WTC11 (cell line): ENCODE measurements around the gene PLEK. TPM values are rescaled to one million over a fixed set of nuclear protein-coding genes. Genes with fewer than 3 reads are reported as not detected.

Experiments used
- ATAC-seq: fragments of 200-7000 bp; cut with Tn5 transposase; 2 replicates; pipeline ENCODE4 v1.10.0; 2021; ENCODE audit warnings: mild to moderate bottlenecking, moderate library complexity
- CTCF ChIA-PET: fragments of 300-600 bp; sonication (Branson Sonifier 250); formaldehyde crosslinking; loops from one replicate; lab custom pipeline; 2021; ENCODE audit warnings: antibody characterized with exemption; lab: Charles Lee
- POLR2A ChIA-PET: fragments of 350-600 bp; sonication (Branson Sonifier 250); formaldehyde crosslinking; loops from one replicate; lab custom pipeline; 2021; ENCODE audit warnings: antibody characterized with exemption; lab: Charles Lee
- DNase-seq: peaks from one replicate; pipeline ENCODE4 v3.0.0; 2021; ENCODE audit warnings: low spot score
- H3K27ac Mint-ChIP-seq: 2 replicates; pipeline ENCODE4 v1.8.0; 2021; ENCODE audit warnings: mixed read lengths
- H3K27me3 Mint-ChIP-seq: 2 replicates; pipeline ENCODE4 v1.8.0; 2021; ENCODE audit warnings: low read depth, mild to moderate bottlenecking, moderate library complexity, mixed read lengths
- H3K36me3 Mint-ChIP-seq: 2 replicates; pipeline ENCODE4 v1.8.0; 2021; ENCODE audit warnings: mixed read lengths
- H3K4me1 Mint-ChIP-seq: 2 replicates; pipeline ENCODE4 v1.8.0; 2022; ENCODE audit warnings: mixed read lengths
- H3K4me3 Mint-ChIP-seq: 2 replicates; pipeline ENCODE4 v1.8.0; 2021; ENCODE audit warnings: mild to moderate bottlenecking, moderate library complexity, mixed read lengths
- H3K9me3 Mint-ChIP-seq: 2 replicates; pipeline ENCODE4 v1.8.0; 2021; ENCODE audit warnings: mixed read lengths
- ELF4 ChIP-seq: sonication (generic); formaldehyde crosslinking; IDR thresholded peaks from 2 replicates; pipeline ENCODE4 v1.8.1; 2022; ENCODE audit warnings: low read depth, mild to moderate bottlenecking, moderate library complexity, missing genetic modification reagents
- FOXP1 ChIP-seq: sonication (generic); formaldehyde crosslinking; IDR thresholded peaks from 2 replicates; pipeline ENCODE4 v1.8.0; 2022; ENCODE audit warnings: missing genetic modification reagents, mild to moderate bottlenecking, moderate library complexity, borderline replicate concordance
- GABPB1 ChIP-seq: sonication (generic); formaldehyde crosslinking; IDR thresholded peaks from 2 replicates; pipeline ENCODE4 v1.8.1; 2023; ENCODE audit warnings: mild to moderate bottlenecking, missing genetic modification reagents
- IRF2 ChIP-seq: sonication (generic); formaldehyde crosslinking; IDR thresholded peaks from 2 replicates; pipeline ENCODE4 v1.8.0; 2022; ENCODE audit warnings: low read depth, missing genetic modification reagents, borderline replicate concordance
- ZNF423 ChIP-seq: fragments of 250-450 bp; sonication (Bioruptor Pico); IDR thresholded peaks from 2 replicates; pipeline ENCODE4 v2.1.2; 2022; ENCODE audit warnings: mild to moderate bottlenecking, moderate library complexity
- total RNA-seq: library from RNA; stranded (reverse); gene quantifications from 3 replicates; pipeline ENCODE4 v1.2.3, GENCODE V29; 2021
- TF ChIP-seq, protein P1 (sequence below): sonication (generic); formaldehyde crosslinking; IDR thresholded peaks from 2 replicates; pipeline ENCODE4 v1.8.0; 2022; ENCODE audit warnings: mild to moderate bottlenecking, missing genetic modification reagents
- TF ChIP-seq, protein P2 (sequence below): sonication (generic); formaldehyde crosslinking; conservative IDR thresholded peaks from 2 replicates; pipeline ENCODE4 v1.8.1; 2023; ENCODE audit warnings: mild to moderate bottlenecking, low read depth, missing genetic modification reagents, moderate library complexity
- TF ChIP-seq, protein P3 (sequence below): fragments of 250-450 bp; sonication (Bioruptor Pico); IDR thresholded peaks from 2 replicates; pipeline ENCODE4 v2.1.2; 2022; ENCODE audit warnings: mild to moderate bottlenecking, moderate library complexity
- TF ChIP-seq, protein P4 (sequence below): sonication (generic); formaldehyde crosslinking; IDR thresholded peaks from 2 replicates; pipeline ENCODE4 v1.8.0; 2022; ENCODE audit warnings: mild to moderate bottlenecking, missing genetic modification reagents

The PLEK gene
- total RNA-seq, 1 experiment from 2014 or later: 0.26 TPM

DNA sequence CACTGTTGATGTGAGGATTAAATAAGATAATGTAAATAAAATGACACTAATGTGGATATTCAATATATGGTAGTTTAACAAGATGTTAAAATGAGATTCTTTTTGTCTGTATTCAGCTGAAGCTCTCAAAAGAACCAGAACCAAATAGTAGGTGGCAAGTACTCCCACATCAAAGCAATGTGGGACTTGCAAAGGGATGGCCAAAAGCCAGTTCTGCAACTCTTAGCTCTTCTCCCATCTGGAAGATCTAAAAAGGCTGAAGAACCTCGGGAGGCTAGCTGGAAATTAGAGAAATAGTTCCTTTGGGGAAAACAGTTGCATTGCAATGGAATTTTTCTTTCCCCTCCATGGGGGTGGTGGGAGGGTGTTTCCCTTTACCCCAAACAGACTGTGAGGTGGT lies 53.3 kb downstream of the PLEK start (continued):
- TF ChIP-seq, protein P1, sequence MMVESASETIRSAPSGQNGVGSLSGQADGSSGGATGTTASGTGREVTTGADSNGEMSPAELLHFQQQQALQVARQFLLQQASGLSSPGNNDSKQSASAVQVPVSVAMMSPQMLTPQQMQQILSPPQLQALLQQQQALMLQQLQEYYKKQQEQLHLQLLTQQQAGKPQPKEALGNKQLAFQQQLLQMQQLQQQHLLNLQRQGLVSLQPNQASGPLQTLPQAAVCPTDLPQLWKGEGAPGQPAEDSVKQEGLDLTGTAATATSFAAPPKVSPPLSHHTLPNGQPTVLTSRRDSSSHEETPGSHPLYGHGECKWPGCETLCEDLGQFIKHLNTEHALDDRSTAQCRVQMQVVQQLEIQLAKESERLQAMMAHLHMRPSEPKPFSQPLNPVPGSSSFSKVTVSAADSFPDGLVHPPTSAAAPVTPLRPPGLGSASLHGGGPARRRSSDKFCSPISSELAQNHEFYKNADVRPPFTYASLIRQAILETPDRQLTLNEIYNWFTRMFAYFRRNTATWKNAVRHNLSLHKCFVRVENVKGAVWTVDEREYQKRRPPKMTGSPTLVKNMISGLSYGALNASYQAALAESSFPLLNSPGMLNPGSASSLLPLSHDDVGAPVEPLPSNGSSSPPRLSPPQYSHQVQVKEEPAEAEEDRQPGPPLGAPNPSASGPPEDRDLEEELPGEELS (CRISPR knock-in tag): no peak
- TF ChIP-seq FOXP1 (CRISPR knock-in tag): no peak
- TF ChIP-seq IRF2 (CRISPR knock-in tag): no peak
- TF ChIP-seq, all 79 proteins: peak for 0

DNA sequence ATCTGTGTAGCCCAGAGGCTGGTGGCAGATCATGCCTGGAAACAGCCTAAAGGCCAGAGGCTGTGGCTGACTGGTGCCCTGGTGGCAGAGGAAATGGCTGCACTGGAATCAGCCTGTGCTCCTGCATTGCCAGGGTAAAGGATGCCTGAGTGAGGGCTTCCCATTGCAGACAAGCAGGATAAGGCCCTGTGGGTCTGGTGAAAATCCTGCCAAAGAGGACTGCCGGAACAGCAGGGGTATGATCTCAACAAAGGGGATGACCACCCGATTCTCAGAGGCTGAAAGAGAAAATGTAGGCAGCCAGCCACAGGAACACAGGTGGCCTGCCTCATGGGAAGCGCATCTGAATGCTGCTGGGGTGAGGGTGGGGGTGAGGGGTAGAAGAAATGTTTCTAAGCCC lies 53.8 kb downstream of the PLEK start:
- ChIA-PET CTCF (interaction anchor here (0.9 kb wide), 1 partner anchor 14 kb away, joined by 6 read pairs; no protein-coding TSS in a partner anchor), POLR2A (no interaction called here)
- Mint-ChIP-seq H3K27me3 (no peaks in the 10 kb centered on the region), H3K4me1 (peaks cover 21% of the 10 kb centered on the region), H3K36me3 (no peaks in the 10 kb centered on the region), H3K9me3 (no peaks in the 10 kb centered on the region)
- ATAC-seq: peak; percentile 93
- TF ChIP-seq, protein P2, sequence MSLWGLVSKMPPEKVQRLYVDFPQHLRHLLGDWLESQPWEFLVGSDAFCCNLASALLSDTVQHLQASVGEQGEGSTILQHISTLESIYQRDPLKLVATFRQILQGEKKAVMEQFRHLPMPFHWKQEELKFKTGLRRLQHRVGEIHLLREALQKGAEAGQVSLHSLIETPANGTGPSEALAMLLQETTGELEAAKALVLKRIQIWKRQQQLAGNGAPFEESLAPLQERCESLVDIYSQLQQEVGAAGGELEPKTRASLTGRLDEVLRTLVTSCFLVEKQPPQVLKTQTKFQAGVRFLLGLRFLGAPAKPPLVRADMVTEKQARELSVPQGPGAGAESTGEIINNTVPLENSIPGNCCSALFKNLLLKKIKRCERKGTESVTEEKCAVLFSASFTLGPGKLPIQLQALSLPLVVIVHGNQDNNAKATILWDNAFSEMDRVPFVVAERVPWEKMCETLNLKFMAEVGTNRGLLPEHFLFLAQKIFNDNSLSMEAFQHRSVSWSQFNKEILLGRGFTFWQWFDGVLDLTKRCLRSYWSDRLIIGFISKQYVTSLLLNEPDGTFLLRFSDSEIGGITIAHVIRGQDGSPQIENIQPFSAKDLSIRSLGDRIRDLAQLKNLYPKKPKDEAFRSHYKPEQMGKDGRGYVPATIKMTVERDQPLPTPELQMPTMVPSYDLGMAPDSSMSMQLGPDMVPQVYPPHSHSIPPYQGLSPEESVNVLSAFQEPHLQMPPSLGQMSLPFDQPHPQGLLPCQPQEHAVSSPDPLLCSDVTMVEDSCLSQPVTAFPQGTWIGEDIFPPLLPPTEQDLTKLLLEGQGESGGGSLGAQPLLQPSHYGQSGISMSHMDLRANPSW (CRISPR knock-in tag): no peak
- TF ChIP-seq, protein P3, sequence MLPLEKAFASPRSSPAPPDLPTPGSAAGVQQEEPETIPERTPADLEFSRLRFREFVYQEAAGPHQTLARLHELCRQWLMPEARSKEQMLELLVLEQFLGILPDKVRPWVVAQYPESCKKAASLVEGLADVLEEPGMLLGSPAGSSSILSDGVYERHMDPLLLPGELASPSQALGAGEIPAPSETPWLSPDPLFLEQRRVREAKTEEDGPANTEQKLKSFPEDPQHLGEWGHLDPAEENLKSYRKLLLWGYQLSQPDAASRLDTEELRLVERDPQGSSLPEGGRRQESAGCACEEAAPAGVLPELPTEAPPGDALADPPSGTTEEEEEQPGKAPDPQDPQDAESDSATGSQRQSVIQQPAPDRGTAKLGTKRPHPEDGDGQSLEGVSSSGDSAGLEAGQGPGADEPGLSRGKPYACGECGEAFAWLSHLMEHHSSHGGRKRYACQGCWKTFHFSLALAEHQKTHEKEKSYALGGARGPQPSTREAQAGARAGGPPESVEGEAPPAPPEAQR: no peak
- TF ChIP-seq ZNF423 (CRISPR knock-in tag): peak; percentile 71
- TF ChIP-seq, all 79 proteins: peak for 1
- DNase-seq: peak; percentile 23
- H3K27ac Mint-ChIP-seq: no peak overlapping the region
- H3K4me3 Mint-ChIP-seq: no peak overlapping the region

DNA sequence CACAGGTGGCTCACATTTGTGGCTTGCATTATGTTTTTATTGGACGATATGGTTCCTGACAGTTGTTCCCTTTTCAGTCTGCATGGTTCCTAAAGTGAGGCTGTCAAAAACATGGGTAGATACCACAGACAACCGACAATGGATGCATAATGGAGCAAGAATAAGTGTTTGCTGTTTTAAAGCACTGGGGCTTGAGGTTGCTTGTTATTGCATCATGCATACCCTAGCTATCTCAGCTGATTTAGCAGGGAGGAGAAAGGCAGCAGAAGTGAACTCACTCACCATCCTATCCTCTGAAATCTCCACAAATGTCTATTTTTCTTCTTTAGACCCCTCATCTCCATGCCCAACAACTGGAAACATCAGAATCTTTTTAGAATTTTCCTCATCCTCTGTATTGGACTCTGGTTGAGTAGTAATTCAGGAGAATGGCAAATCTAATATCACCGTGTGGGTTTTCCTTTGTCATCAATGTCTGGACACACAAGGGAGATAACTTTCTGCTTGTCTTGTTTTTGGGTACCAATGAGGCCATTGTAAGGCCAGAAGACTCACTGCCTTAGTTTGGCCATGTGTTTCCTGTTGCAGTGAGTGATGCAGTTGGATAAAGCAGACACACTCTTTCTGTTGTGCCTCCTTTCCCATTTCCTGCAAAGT lies 55.3 kb downstream of the PLEK start:
- Mint-ChIP-seq H3K4me3 (no peak overlapping the region), H3K27me3 (no peaks in the 10 kb centered on the region), H3K9me3 (no peaks in the 10 kb centered on the region), H3K27ac (no peak overlapping the region), H3K36me3 (no peaks in the 10 kb centered on the region), H3K4me1 (peaks cover 21% of the 10 kb centered on the region)
- ChIA-PET POLR2A (no interaction called here), CTCF (interaction anchor here (1.2 kb wide), 1 partner anchor 22 kb away, joined by 6 read pairs; no protein-coding TSS in a partner anchor)
- DNase-seq (no peak), ATAC-seq (no peak)
- TF ChIP-seq, protein P4, sequence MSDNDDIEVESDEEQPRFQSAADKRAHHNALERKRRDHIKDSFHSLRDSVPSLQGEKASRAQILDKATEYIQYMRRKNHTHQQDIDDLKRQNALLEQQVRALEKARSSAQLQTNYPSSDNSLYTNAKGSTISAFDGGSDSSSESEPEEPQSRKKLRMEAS: 0 out of 2 replicates have a peak, but pooled peaks have one; percentile 22
- TF ChIP-seq GABPB1 (CRISPR knock-in tag): peak; percentile 96
- TF ChIP-seq ELF4 (CRISPR knock-in tag): no peak
- TF ChIP-seq, protein P2 (CRISPR knock-in tag): no peak
